Suprapubic skin (tissue), 4 donors: ENCODE measurements around the gene C1QTNF4. TPM values are rescaled to one million over a fixed set of nuclear protein-coding genes. Genes with fewer than 3 reads are reported as not detected.

Experiments used
- DNase-seq, 2 donors: peaks; one replicate each; pipeline ENCODE4 v3.0.0-alpha.2; 2019; ENCODE audit warnings: low spot score in 2 of 2
- H3K27ac ChIP-seq: fragments of 200-600 bp; sonication (generic); one replicate; pipeline ENCODE4 v1.5.1; 2019
- H3K27me3 ChIP-seq: fragments of 200-600 bp; sonication (generic); one replicate; pipeline ENCODE4 v1.5.1; 2019
- H3K36me3 ChIP-seq: fragments of 200-600 bp; sonication (generic); one replicate; pipeline ENCODE4 v1.5.1; 2019
- H3K4me1 ChIP-seq: fragments of 200-600 bp; sonication (generic); one replicate; pipeline ENCODE4 v1.5.1; 2019
- H3K4me3 ChIP-seq: fragments of 200-600 bp; sonication (generic); one replicate; pipeline ENCODE4 v1.5.1; 2019; ENCODE audit warnings: mild to moderate bottlenecking
- H3K9me3 ChIP-seq: fragments of 200-600 bp; sonication (generic); one replicate; pipeline ENCODE4 v1.5.1; 2019
- CTCF ChIP-seq, 2 donors: fragments of 200-600 bp in 1 of 2; fragments of 450-650 bp in 1 of 2; sonication (generic) in 1 of 2; IDR thresholded peaks; one replicate each; pipeline ENCODE4 v1.5.1; 2016 to 2019; ENCODE audit warnings: antibody characterized with exemption in 2 of 2, mild to moderate bottlenecking in 1 of 2, moderate library complexity in 1 of 2
- EP300 ChIP-seq: sonication (generic); formaldehyde crosslinking; IDR thresholded peaks from one replicate; pipeline ENCODE4 v1.6.1; 2017; ENCODE audit warnings: antibody characterized with exemption
- POLR2A ChIP-seq, 2 donors: fragments of 450-650 bp; IDR thresholded peaks; one replicate each; pipeline ENCODE4 v1.6.1; 2017; ENCODE audit warnings: antibody characterized with exemption in 2 of 2, mild to moderate bottlenecking in 2 of 2, moderate library complexity in 2 of 2
- POLR2AphosphoS5 ChIP-seq, 3 donors: sonication (generic); formaldehyde crosslinking; IDR thresholded peaks; one replicate each; pipeline ENCODE4 v1.6.1; 2017; ENCODE audit warnings: antibody characterized with exemption in 3 of 3
- WGBS: methylation state at CpG from one replicate; pipeline ENCODE4 v1.1.5; 2018; 5-methylcytosine and 5-hydroxymethylcytosine counted together
- total RNA-seq, 4 donors: library from RNA; depleted of rRNA; stranded (reverse); fragments of >200 nt; gene quantifications; one replicate each; pipeline ENCODE4 v1.1.0, GENCODE V29; 2016

The C1QTNF4 gene
- total RNA-seq, 4 donors from 2014 or later, result 0.76 to 1.9 (median 1.4) TPM

- Histone ChIP-seq H3K4me3 (peak overlapping the region; percentile 31), H3K9me3 (no peaks in the 10 kb centered on the region), H3K4me1 (peaks cover 39% of the 10 kb centered on the region), H3K36me3 (no peaks in the 10 kb centered on the region), H3K27ac (no peak overlapping the region), H3K27me3 (peaks cover 31% of the 10 kb centered on the region)
- no peak for DNase-seq
- TF ChIP-seq POLR2A (IDR thresholded peaks at IDR 0.05) (no peak), EP300 (no peak), CTCF (IDR thresholded peaks at IDR 0.05) (no peak), POLR2AphosphoS5 (IDR thresholded peaks at IDR 0.05) (no peak)
- 49% methylated on average over 64 of the region's 122 CpGs for WGBS
Observed at GRCh38 chr11:47589977-47590861, 4.0 kb downstream of the C1QTNF4 start.

- H3K4me1 ChIP-seq, result peaks cover 39% of the 10 kb centered on the region
- TF ChIP-seq CTCF (IDR thresholded peaks at IDR 0.05), result no peak
- no peak for TF ChIP-seq POLR2AphosphoS5 (IDR thresholded peaks at IDR 0.05)
- TF ChIP-seq POLR2A (IDR thresholded peaks at IDR 0.05), result no peak
- TF ChIP-seq EP300, result no peak
- no peak overlapping the region for H3K27ac ChIP-seq
- no peak for DNase-seq
- H3K27me3 ChIP-seq, result peaks cover 24% of the 10 kb centered on the region
- WGBS, result 50% methylated on average over 23 of the region's 51 CpGs
- H3K36me3 ChIP-seq, result peaks cover 6% of the 10 kb centered on the region
- H3K4me3 ChIP-seq, result peak overlapping the region; percentile 31
- no peaks in the 10 kb centered on the region for H3K9me3 ChIP-seq
Observed at GRCh38 chr11:47589584-47589976, 4.6 kb downstream of the C1QTNF4 start.

GRCh38 chr11:47589118-47589517 is 5.1 kb downstream of the C1QTNF4 start:
- no peak for DNase-seq
- TF ChIP-seq CTCF (IDR thresholded peaks at IDR 0.05), result no peak
- TF ChIP-seq POLR2A (IDR thresholded peaks at IDR 0.05), result no peak
- TF ChIP-seq EP300, result no peak
- no peak for TF ChIP-seq POLR2AphosphoS5 (IDR thresholded peaks at IDR 0.05)
- Histone ChIP-seq H3K9me3 (no peaks in the 10 kb centered on the region), H3K27ac (no peak overlapping the region), H3K36me3 (peaks cover 11% of the 10 kb centered on the region), H3K27me3 (peaks cover 20% of the 10 kb centered on the region), H3K4me1 (peaks cover 36% of the 10 kb centered on the region), H3K4me3 (peak overlapping the region; percentile 31)
- WGBS, result 81% methylated on average over 11 of the region's 11 CpGs

- peak in 1 of 2 donors; percentile 82 for DNase-seq
- H3K27ac ChIP-seq, result peak overlapping the region; percentile 65
- H3K9me3 ChIP-seq, result no peaks in the 10 kb centered on the region
- H3K4me3 ChIP-seq, result peak overlapping the region; percentile 24
- H3K4me1 ChIP-seq, result peaks cover 25% of the 10 kb centered on the region
- H3K27me3 ChIP-seq, result peaks cover 7% of the 10 kb centered on the region
- H3K36me3 ChIP-seq, result peaks cover 24% of the 10 kb centered on the region
- TF ChIP-seq POLR2AphosphoS5 (IDR thresholded peaks at IDR 0.05) (no peak), EP300 (no peak), CTCF (IDR thresholded peaks at IDR 0.05) (no peak), POLR2A (IDR thresholded peaks at IDR 0.05) (no peak)
- WGBS, result 53% methylated on average over 10 of the region's 14 CpGs
Observed at GRCh38 chr11:47587723-47588326, 6.4 kb downstream of the C1QTNF4 start.
